Mononuclear cell (primary cell): Measurements from ENCODE around the gene ZNF556. TPM values are rescaled to one million over a fixed set of nuclear protein-coding genes. Genes with fewer than 3 reads are reported as not detected.

ENCODE experiments used
- H3K27me3 ChIP-seq: 2 replicates; pipeline ENCODE4 v1.6.0; 2011; ENCODE audit warnings: low read length, control low read depth; ENCODE audit not compliant: insufficient read depth
- H3K4me1 ChIP-seq: 2 replicates; pipeline ENCODE4 v1.5.1; 2011; ENCODE audit warnings: mild to moderate bottlenecking, low read length, control low read depth; ENCODE audit not compliant: insufficient read depth
- H3K4me3 ChIP-seq: 2 replicates; pipeline ENCODE4 v1.5.1; 2011; ENCODE audit warnings: mild to moderate bottlenecking, low read length, moderate library complexity
- H3K9me3 ChIP-seq: 2 replicates; pipeline ENCODE4 v1.5.1; 2011; ENCODE audit warnings: low read depth, mild to moderate bottlenecking, control low read depth, low read length
- total RNA-seq: library from RNA; depleted of rRNA; stranded (reverse); fragments of >200 nt; gene quantifications from one replicate; pipeline ENCODE4 v1.2.3, GENCODE V29; 2012

Gene ZNF556
- total RNA-seq, 1 donor: not detected

DNA sequence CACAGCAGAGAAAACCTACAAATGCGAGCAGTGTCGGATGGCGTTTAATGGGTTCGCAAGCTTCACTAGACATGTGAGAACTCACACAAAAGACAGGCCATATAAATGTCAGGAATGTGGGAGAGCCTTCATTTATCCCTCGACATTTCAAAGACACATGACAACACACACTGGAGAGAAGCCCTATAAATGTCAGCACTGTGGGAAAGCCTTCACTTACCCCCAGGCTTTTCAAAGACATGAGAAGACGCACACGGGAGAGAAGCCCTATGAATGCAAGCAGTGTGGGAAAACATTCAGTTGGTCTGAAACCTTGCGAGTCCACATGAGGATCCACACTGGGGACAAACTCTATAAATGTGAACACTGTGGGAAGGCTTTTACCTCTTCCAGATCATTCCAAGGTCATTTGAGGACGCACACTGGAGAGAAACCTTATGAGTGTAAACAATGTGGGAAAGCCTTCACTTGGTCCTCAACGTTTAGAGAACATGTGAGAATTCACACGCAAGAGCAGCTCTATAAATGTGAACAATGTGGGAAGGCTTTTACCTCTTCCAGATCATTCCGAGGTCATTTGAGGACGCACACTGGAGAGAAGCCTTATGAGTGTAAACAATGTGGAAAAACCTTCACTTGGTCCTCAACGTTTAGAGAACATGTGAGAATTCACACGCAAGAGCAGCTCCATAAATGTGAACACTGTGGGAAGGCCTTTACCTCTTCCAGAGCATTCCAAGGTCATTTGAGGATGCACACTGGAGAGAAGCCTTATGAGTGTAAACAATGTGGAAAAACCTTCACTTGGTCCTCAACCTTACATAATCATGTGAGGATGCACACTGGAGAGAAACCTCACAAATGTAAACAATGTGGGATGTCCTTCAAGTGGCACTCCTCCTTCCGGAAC is 50.4 kb downstream of the ZNF556 start:
- peaks cover 17% of the 10 kb centered on the region for H3K9me3 ChIP-seq
- no peaks in the 10 kb centered on the region for H3K4me1 ChIP-seq
- H3K4me3 ChIP-seq: no peak overlapping the region
- H3K27me3 ChIP-seq: no peaks in the 10 kb centered on the region

DNA sequence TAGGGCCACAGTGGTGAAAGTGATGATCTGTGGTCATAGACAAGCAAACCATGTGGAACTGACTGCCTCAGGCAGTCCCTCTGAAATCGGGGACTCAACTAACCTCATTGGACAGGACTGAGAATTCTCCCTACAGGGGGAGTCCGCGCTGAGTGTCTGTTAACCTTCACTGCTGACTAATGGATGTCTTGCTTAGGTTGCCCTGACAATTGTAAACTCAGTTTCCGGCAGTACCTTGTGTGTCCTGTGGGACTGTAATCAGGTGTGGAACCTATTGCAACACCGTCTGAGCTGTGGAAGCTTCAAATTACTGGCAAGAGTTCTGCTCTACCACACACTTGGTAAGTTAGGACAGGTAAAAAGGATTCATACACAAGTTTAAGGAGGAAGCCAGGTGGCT is 55.9 kb downstream of the ZNF556 start:
- Histone ChIP-seq H3K9me3 (peaks cover 3% of the 10 kb centered on the region), H3K4me3 (no peak overlapping the region), H3K27me3 (no peaks in the 10 kb centered on the region), H3K4me1 (no peaks in the 10 kb centered on the region)

DNA sequence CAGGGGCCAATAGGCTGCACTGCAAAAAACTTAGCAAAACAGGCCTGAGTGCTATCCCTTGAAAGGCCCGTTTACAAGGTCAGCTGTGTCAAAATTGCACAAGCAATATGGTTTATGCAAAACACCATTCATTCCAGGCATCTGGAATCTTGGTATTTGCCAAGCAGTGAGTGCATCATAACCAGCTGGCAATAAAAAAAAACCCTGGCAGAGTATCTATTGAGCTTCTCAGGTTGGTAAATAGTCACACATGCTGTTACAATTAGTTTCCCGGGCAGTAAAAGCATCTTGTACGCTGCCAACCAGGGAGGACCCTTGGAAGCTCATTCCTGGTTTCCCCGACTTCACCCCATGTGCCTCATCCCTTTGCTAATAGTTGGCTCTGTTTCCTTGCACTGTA is 56.4 kb downstream of the ZNF556 start:
- H3K4me3 ChIP-seq: no peak overlapping the region
- no peaks in the 10 kb centered on the region for H3K9me3 ChIP-seq
- H3K4me1 ChIP-seq: no peaks in the 10 kb centered on the region
- H3K27me3 ChIP-seq: no peaks in the 10 kb centered on the region

DNA sequence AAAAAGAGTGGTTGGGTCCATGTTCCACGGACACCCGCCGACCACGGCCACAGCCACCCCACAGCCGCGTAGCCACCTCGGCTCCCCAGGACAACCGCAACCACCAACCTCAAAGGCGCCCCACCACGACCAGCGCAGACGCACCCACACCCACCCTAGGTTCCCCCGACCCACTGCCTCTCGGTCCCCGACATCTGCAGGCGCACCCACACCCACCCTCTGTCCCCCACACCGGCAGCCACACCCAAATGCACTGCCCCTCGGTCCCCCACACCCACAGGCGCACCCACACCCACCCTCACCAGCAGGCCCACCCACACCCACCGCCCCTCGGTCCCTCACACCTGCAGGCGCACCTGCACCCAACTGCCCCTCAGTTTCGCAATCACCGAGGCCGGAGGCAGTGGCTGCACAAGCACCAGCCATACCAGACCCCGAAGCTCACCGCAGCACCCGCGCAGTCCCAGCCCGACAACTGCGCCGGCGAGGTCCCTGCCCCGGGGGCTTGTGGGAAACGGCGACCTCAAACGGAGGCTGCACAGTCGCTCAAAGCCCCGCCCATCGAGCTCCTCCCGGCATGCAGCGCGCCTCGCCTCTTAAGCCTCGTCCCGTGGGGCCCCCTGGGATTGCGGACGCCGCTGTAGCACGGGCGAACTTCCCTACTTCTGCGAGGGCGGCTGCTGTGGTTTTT is 59.4 kb downstream of the ZNF556 start:
- Histone ChIP-seq H3K9me3 (no peaks in the 10 kb centered on the region), H3K27me3 (no peaks in the 10 kb centered on the region), H3K4me3 (no peak overlapping the region), H3K4me1 (no peaks in the 10 kb centered on the region)

DNA sequence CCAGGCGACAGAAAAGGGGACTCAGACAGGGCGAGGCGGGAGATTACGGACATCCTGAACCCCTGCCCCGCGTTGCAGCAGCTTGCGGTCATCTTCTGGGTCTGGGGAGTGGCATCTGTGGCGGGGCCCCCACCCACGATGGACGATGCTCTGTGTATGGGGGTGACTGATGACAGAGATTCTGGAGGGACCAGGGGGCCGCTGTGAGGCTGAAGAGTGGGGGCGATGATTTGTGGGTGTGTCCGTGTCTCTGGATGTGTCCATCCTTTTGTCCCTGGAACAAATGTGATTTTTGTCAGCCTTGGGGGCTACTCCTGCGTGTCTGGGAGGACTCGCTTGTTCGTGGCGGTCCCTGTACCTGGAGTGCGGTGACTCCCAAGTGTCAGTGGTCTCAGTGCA is 59.9 kb downstream of the ZNF556 start:
- Histone ChIP-seq H3K4me1 (no peaks in the 10 kb centered on the region), H3K4me3 (no peak overlapping the region), H3K9me3 (no peaks in the 10 kb centered on the region), H3K27me3 (no peaks in the 10 kb centered on the region)

Other genes starting within 250 kb of the ZNF556 start
- gene GNG7, start 164.6 kb upstream of the ZNF556 start, total RNA-seq: 2.0 TPM
- gene DIRAS1, start 146.0 kb upstream of the ZNF556 start, total RNA-seq: 1.2 TPM
- gene SLC39A3, start 127.3 kb upstream of the ZNF556 start, total RNA-seq: 11.5 TPM
- gene SGTA, start 84.1 kb upstream of the ZNF556 start, total RNA-seq: 23.0 TPM
- gene THOP1, start 81.8 kb upstream of the ZNF556 start, total RNA-seq: 15.4 TPM
- 1.8 TPM for gene ZNF554, start 47.5 kb upstream of the ZNF556 start, total RNA-seq
- 3.1 TPM for gene ZNF555, start 25.9 kb upstream of the ZNF556 start, total RNA-seq
- 1.0 TPM for gene ZNF57, start 33.6 kb downstream of the ZNF556 start, total RNA-seq
- gene ZNF77, start 77.6 kb downstream of the ZNF556 start, total RNA-seq: 1.4 TPM
- not detected for gene TLE6, start 110.2 kb downstream of the ZNF556 start, total RNA-seq
- 4.4 TPM for gene TLE2, start 161.9 kb downstream of the ZNF556 start, total RNA-seq
- 551 TPM for gene TLE5, start 195.2 kb downstream of the ZNF556 start, total RNA-seq
- gene GNA11, start 227.0 kb downstream of the ZNF556 start, total RNA-seq: 1.3 TPM